ENCODE data around the gene FBXO21. TPM values are rescaled to one million over a fixed set of nuclear protein-coding genes. Genes with fewer than 3 reads are reported as not detected.

Gene FBXO21
- total RNA-seq, 3 donors from 2014 or later (not counting 1 experiment from before 2014, with no cell fraction given), result 39.8 to 48.8 (median 39.9) TPM

DNA sequence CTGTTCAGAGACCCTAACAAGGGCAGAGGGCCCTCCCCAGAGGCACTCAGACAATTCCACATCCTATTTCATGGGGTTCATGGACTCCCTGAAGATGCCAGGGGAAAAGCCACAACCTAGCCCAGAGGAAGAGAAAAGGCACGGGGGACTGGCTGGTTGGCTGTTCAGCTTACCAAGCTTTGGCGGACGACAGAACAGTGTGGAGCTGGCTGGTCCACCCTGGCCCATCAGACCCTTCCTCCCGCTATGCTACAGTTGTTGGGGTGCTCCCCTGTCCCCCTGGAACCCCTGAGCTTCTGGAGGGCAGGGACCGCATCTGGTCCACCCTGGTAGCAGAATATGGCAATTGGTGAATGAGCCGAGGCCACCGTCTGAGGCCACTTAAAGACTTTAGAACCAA lies 97.4 kb downstream of the FBXO21 start:
- H3K27me3 ChIP-seq (ENCODE audit: control insufficient read depth, insufficient read depth, low read length), result no peaks in the 10 kb centered on the region
- H3K9me3 Mint-ChIP-seq, result peaks cover 2 to 6% of the 10 kb centered on the region in 2 donors
- peaks cover 21 to 33% of the 10 kb centered on the region in 2 donors for H3K4me1 Mint-ChIP-seq
- H3K36me3 Mint-ChIP-seq, result peaks cover 10% of the 10 kb centered on the region
- 90% methylated on average over 7 of the region's 7 CpGs for WGBS (ENCODE audit: insufficient coverage)
- TF ChIP-seq CTCF (IDR thresholded peaks at IDR 0.05), result no peak
- H3K4me1 ChIP-seq (ENCODE audit: control insufficient read depth, insufficient read depth, low read length), result peaks cover 5% of the 10 kb centered on the region
- intact Hi-C loops (cut with micrococcal nuclease), result no loop called here
- H3K4me3 ChIP-seq (ENCODE audit: low read length), result no peak overlapping the region
- H3K4me3 Mint-ChIP-seq, result no peak overlapping the region
- peaks cover 0 to 2% of the 10 kb centered on the region in 2 donors for H3K27me3 Mint-ChIP-seq (ENCODE audit: low read depth in 2 of 2)
- H3K9me3 ChIP-seq (ENCODE audit: control insufficient read depth, insufficient read depth, low read length), result no peaks in the 10 kb centered on the region
- H3K27ac Mint-ChIP-seq, result no peak overlapping the region
- no peak for ATAC-seq
- no peaks in the 10 kb centered on the region for H3K36me3 ChIP-seq (ENCODE audit: control insufficient read depth, insufficient read depth, low read length)
- H3K27ac ChIP-seq (ENCODE audit: low read length), result no peak overlapping the region
- DNase-seq, result no peak

DNA sequence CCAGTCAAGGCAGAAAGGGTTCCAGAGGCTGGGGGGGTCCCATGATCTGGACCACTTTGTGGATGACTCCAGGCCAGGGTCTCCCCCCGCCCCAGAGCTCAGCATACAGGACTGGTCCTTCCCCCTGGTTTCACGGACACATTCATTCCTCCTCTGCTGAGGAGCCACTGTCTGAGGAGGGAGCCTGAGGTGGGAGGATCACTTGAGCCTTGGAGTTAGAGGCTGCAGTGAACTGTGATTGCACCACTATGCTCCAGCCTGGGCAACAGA lies 97.8 kb downstream of the FBXO21 start:
- no peak overlapping the region for H3K27ac ChIP-seq (ENCODE audit: low read length)
- intact Hi-C loops (cut with micrococcal nuclease), result no loop called here
- TF ChIP-seq CTCF (IDR thresholded peaks at IDR 0.05), result no peak
- Mint-ChIP-seq H3K9me3 (peaks cover 2 to 6% of the 10 kb centered on the region in 2 donors), H3K27ac (no peak overlapping the region), H3K27me3 (ENCODE audit: low read depth in 2 of 2) (no peaks in the 10 kb centered on the region), H3K4me3 (no peak overlapping the region), H3K36me3 (peaks cover 10% of the 10 kb centered on the region), H3K4me1 (peaks cover 19 to 32% of the 10 kb centered on the region in 2 donors)
- ATAC-seq, result no peak
- H3K27me3 ChIP-seq (ENCODE audit: control insufficient read depth, insufficient read depth, low read length), result no peaks in the 10 kb centered on the region
- H3K4me1 ChIP-seq (ENCODE audit: control insufficient read depth, insufficient read depth, low read length), result peaks cover 4% of the 10 kb centered on the region
- H3K4me3 ChIP-seq (ENCODE audit: low read length), result no peak overlapping the region
- H3K9me3 ChIP-seq (ENCODE audit: control insufficient read depth, insufficient read depth, low read length), result no peaks in the 10 kb centered on the region
- no peaks in the 10 kb centered on the region for H3K36me3 ChIP-seq (ENCODE audit: control insufficient read depth, insufficient read depth, low read length)
- no peak for DNase-seq
- WGBS (ENCODE audit: insufficient coverage), result 92% methylated on average over 2 of the region's 2 CpGs

Other genes with a start within 250 kb of the FBXO21 start
- 10 to 100 TPM; 21.7 to 30.8 (median 26.2) TPM for gene TESC, start 91.1 kb downstream of the FBXO21 start, total RNA-seq
- not detected for gene NOS1, start 171.2 kb upstream of the FBXO21 start, total RNA-seq

Measured in natural killer cell (primary cell).